ENCODE data around the gene AHNAK.
"Not testable (repeated sequence)": the region's sequence is repeated elsewhere in the genome, so short reads cannot be mapped to it uniquely, and the experiment has no call there.

The AHNAK gene

DNA sequence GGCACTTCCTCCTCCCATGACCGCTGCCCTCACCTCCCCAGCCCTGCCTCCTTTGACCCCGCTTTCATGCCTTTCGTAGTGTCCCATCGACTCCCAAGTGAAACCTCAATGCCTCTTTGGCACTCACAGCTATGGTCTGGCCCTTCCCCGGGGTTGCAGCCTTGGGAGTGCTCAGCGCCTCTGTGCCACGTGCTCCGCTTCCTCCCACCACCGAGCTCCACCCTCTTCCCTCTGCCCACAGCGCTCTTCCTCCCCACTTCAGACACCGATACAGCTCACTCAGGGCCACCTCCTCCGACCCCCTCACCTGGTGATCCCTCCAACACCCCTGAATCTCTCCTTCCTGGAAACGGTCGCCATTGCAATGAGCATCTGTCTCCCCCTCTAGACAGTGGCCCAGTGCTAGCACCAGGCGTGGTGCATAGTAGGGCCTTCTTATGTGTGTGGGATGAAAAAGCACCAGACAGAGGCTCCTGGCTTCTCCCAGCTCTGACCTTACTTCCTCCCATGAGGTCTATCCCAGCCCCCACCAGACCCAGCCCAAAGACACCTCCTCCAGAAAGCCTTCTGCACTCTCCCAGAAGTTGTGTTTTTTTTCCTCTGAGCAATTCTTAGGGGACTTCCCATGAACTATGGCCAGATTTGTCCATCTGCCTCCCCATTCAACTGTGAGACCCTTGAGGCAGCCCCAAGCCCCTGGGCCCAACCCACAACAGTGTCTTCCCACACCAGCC lies 144.2 kb downstream of the AHNAK start:
- peak; percentile 55 for DNase-seq

- no peak for DNase-seq
These were observed 144.8 kb downstream of the AHNAK start for GRCh38 chr11:62401811-62402210.

GRCh38 chr11:62401356-62401755 lies 145.2 kb downstream of the AHNAK start:
- no peak for DNase-seq

DNA sequence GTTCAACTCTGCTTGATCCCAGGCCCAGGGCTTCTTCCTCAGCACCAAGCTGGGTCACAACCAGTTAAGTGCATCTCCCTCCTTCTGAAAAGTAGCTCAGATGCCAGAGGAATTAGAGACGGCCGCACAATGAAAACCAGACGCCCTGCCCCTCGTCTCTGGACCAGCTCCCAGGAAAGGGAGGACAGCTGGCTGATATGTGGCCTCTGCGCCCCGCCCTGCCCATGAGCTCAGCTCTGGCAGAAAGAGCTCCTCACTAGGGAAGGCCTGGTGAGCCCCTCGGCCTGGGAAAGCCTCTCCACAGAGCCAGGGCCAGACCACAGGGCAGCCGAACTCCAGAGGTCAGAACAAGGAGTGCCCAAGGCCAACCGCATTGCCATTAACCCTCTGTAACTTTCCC lies 145.8 kb downstream of the AHNAK start:
- DNase-seq = no peak

GRCh38 chr11:62400281-62400680 lies 146.3 kb downstream of the AHNAK start:
- DNase-seq = no peak

DNA sequence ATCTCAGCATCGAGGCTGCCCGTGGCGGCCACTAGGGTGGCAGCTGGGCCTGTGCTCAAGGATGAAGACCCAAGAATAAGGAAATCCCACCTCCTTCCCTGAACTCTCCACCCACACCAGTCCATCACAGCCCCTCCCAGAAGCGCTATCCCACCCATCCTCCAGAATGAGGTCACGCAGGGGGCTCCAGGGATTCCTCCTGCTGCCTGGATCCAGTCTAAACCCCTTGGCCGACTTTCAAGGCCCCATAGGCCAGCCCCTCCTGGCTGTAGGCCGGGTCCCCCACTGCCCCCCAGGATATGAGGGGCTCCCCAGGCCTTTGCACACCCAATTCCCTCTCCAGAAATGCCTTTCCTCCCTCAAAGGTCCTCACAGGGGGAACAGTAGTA lies 146.7 kb downstream of the AHNAK start:
- DNase-seq = no peak

- no peak for DNase-seq
These were observed 147.3 kb downstream of the AHNAK start for GRCh38 chr11:62399172-62399877.

DNA sequence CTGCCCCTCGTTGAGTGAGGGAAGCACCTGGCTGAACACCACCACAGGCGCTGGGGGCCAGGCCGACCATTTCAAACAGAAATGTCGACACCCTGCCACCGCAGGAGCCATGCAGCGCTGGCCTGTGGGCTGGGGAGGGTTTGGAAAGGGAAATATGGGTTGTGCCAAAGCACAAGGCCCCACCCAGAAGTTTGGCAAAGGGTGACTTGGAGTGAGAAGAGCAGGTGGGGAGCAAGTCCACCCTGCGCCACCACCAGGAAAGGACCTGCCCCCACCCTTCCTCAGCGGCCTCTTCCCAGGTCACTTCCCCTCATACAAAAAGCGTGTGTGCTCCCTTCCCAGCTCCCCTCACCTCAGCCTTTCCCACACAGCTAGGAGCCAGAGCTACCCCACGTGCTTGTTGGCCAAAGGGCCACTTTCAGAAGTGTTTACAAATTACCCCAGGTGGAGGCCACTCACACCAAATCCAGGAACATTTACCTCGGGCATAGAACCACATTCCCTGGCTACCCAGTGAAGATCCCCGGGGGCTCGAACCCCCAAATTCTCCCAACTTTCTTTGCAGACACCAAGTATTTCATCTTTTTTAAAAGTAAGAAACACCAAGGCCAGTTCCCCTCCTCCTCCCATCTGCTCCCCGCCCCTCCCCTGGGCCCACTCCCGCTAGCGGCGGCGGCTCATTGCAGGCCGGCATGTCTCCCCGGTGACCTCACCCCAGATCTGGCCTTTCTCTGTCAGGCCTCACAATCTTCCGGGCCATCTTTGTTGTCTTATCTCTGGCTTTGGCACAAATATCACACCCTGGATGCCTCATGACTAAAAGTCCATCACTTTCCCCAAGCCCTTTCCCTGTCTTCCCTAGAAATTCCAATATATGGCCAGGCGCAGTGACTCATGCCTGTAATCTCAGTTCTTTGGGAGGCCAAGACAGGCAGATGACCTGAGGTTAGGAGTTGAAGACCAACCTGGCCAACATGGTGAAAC lies 148.3 kb downstream of the AHNAK start:
- no peak for DNase-seq

DNA sequence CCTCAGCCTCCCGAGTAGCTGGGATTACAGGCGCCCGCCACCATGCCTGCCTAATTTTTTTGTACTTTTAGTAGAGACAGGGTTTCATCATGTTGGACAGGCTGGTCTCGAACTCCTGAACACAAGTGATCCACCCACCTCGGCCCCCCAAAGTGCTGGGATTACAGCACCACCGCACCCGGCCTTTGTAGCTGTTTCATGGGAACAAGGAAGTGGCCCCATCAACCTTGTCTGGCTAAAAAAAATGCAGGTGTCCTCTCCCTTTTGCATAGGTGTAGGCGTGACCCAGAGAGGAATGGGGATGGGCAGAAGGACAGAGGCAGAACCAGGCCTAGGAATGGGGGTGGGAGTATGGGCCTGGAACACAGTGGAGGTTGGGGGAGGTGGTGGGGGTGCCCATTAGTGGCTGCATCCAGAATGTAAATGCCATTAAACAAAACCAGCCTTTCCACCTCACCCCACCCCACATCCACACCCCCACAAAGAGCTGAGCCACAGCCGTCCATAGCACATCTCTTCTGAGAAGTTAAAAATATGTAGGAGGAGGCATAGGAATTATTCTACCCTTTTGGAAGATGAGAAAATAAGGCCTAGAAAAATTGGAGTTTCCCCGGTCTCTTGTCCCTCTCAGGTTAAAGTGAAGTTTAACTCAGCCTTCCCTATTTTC lies 150.6 kb downstream of the AHNAK start:
- no peak for DNase-seq

GRCh38 chr11:62394825-62395538 lies 151.6 kb downstream of the AHNAK start:
- no peak for DNase-seq

- DNase-seq = no peak
These were observed 152.9 kb downstream of the AHNAK start for GRCh38 chr11:62393735-62394134.

GRCh38 chr11:62393061-62393611 lies 153.5 kb downstream of the AHNAK start:
- no peak for DNase-seq

DNA sequence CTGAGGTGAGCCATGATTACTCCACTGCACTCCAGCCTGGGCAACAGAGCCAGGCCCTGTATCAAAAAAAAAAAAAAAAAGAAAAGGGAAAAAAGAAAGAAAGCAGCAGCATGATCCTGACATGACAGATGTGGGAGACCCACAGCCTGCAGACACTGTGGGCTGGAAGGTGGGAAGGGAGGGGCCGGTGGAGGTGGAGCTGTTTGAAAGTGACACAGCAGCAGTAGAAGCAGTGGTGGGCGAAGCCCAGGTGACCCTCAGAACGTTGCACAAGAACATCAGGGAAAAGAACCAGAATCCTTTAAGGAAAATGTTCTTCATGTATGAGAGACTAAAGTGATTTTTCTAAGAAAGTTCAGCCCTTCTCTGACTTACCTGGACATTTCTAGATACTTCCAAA lies 154.1 kb downstream of the AHNAK start:
- no peak for DNase-seq

- DNase-seq = no peak
These were observed 154.8 kb downstream of the AHNAK start for GRCh38 chr11:62391642-62392425.

DNA sequence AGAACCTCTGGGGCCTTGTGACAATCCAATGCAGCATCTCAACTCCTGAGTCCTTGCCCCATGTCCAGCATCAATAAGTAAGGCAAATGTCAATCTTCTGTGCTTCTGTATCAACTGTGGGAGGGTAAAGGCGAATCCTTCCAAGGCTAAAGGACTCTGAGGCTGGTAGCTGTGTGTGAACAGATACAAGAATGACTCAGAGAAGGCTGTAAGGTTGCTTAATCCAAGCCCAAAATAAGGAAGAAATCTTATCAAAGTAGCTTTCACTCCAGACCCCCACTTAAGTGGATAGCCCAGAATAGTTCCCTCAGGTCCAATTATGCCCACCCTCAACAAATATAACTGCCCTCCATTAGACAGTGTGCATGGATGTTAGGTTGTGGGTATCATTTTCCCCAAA lies 155.9 kb downstream of the AHNAK start:
- no peak for DNase-seq

- DNase-seq = no peak
These were observed 156.4 kb downstream of the AHNAK start for GRCh38 chr11:62390237-62390636.

- DNase-seq = no peak
These were observed 157.6 kb downstream of the AHNAK start for GRCh38 chr11:62388999-62389398.

- no peak for DNase-seq
These were observed 159.2 kb downstream of the AHNAK start for GRCh38 chr11:62387381-62387780.

DNA sequence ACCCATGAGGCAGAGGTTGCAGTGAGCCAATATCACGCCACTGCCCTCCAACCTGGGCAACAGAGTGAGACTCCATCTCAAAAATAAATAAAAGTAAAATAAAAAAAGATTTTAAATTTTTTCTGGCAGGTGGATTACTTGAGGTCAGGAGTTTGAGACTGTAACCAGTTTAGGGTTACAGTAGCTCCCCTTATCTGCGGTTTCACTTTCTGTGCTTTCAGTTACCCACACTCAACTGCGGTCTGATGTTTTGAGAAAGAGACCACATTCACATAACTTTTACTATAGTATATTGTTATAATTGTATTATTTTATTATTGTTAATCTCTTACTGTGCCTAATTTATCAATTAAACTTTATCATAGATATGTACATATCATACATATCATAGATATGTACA lies 160.5 kb downstream of the AHNAK start:
- DNase-seq = not testable (repeated sequence)

- no peak for DNase-seq
These were observed 162.8 kb downstream of the AHNAK start for GRCh38 chr11:62383822-62384221.
